SU-DHL-6 (cell line): ENCODE results near the gene SPINK8.

Experiments
- H2AFZ ChIP-seq: fragments of 200-600 bp; sonication (generic); 2 replicates; pipeline ENCODE4 v1.6.1; 2014; ENCODE audit warnings: low read depth, mild to moderate bottlenecking, moderate library complexity, mixed read lengths, antibody characterized with exemption, low read length; ENCODE audit not compliant: severe bottlenecking
- H3F3A ChIP-seq: fragments of 200-600 bp; shearing (Covaris generic); 2 replicates; pipeline ENCODE4 v1.6.0; 2016; ENCODE audit warnings: antibody characterized with exemption, mild to moderate bottlenecking; ENCODE audit not compliant: insufficient read depth
- H3K27ac ChIP-seq: fragments of 200-600 bp; sonication (generic); 2 replicates; pipeline ENCODE4 v1.5.1; 2016; ENCODE audit warnings: low read depth, mild to moderate bottlenecking, low read length, moderate library complexity, mixed read lengths
- H3K27me3 ChIP-seq: fragments of 200-600 bp; sonication (generic), shearing (Covaris generic); 2 replicates; pipeline ENCODE4 v1.6.0; 2014; ENCODE audit warnings: mild to moderate bottlenecking, low read length
- H3K36me3 ChIP-seq: fragments of 200-600 bp; sonication (generic); 2 replicates; pipeline ENCODE4 v1.6.1; 2014; ENCODE audit warnings: mild to moderate bottlenecking, low read length, mixed read lengths
- H3K4me2 ChIP-seq: fragments of 300-600, 200-600 bp; shearing (Covaris generic), sonication (generic); 2 replicates; pipeline ENCODE4 v1.6.0; 2014; ENCODE audit warnings: low read length, low read depth, mild to moderate bottlenecking; ENCODE audit not compliant: poor library complexity, severe bottlenecking
- H3K4me3 ChIP-seq: fragments of 200-600 bp; sonication (generic); 2 replicates; pipeline ENCODE4 v1.5.1; 2014; ENCODE audit warnings: antibody characterized with exemption, low read length, mild to moderate bottlenecking, mixed read lengths; ENCODE audit not compliant: insufficient read depth, poor library complexity, severe bottlenecking
- H3K79me2 ChIP-seq: fragments of 200-600 bp; sonication (generic); 2 replicates; pipeline ENCODE4 v1.6.1; 2014; ENCODE audit warnings: mild to moderate bottlenecking, low read length, moderate library complexity; ENCODE audit not compliant: insufficient read depth
- H3K9ac ChIP-seq: fragments of 200-600 bp; sonication (generic); 2 replicates; pipeline ENCODE4 v1.7.0; 2014; ENCODE audit warnings: mild to moderate bottlenecking, low read length
- H3K9me2 ChIP-seq: fragments of 200-600 bp; sonication (generic); replicated peaks from 2 replicates; pipeline ENCODE4 v1.6.1; 2014; ENCODE audit warnings: low read length; ENCODE audit not compliant: insufficient read depth
- H3K9me3 ChIP-seq: fragments of 200-600 bp; sonication (generic); 2 replicates; pipeline ENCODE4 v1.6.1; 2014; ENCODE audit warnings: low read length, mixed read lengths; ENCODE audit not compliant: insufficient read depth
- H4K20me1 ChIP-seq: fragments of 200-600 bp; sonication (generic); 2 replicates; pipeline ENCODE4 v1.6.1; 2014; ENCODE audit warnings: low read depth, mild to moderate bottlenecking, antibody characterized with exemption, low read length, moderate library complexity, mixed read lengths
- EZH2phosphoT487 ChIP-seq: fragments of 200-600 bp; sonication (generic), shearing (Covaris generic); conservative IDR thresholded peaks from 2 replicates; pipeline ENCODE4 v1.6.1; 2018; ENCODE audit warnings: mild to moderate bottlenecking, antibody characterized with exemption, low read length, moderate library complexity, mixed read lengths
- TF ChIP-seq, protein P1 (sequence below): fragments of 200-600 bp; sonication (generic); IDR thresholded peaks from one replicate; pipeline ENCODE4 v1.5.1; 2017; ENCODE audit warnings: antibody characterized with exemption, mild to moderate bottlenecking, low read length, moderate library complexity; ENCODE audit not compliant: insufficient read depth, poor library complexity, severe bottlenecking

Gene SPINK8

DNA sequence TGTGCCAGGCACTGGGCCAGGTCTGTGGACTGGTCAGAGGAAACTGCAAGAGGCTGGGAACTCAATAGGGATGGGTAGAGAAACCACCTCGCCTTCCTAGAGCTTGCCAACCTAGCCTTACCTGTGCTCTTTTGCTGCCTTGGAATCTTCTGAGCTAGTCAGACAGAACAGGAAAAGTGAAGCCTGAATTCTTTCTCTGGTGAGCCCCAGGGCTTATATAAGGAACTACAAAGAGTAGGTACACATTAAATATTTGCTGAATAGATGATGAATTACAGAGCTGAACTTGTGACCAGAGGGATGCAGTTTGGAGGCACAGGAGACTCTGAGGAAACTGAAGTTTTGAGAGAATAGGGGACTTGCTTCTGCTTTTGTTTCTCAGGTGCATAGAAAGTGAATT, 23.0 kb upstream of the SPINK8 start:
- Histone ChIP-seq H3F3A (no peaks in the 10 kb centered on the region), H3K9me3 (peaks cover 19% of the 10 kb centered on the region; the same call in 1 of the 2 replicates), H3K4me3 (no peak overlapping the region), H3K4me2 (no peak overlapping the region), H3K27ac (no peak overlapping the region), H3K9me2 (no peaks in the 10 kb centered on the region), H3K9ac (no peak overlapping the region), H3K79me2 (no peaks in the 10 kb centered on the region), H3K36me3 (peaks cover 4% of the 10 kb centered on the region; the same call in 1 of the 2 replicates), H4K20me1 (no peaks in the 10 kb centered on the region), H3K27me3 (0 out of 2 replicates have a peak, but pooled peaks cover 3% of the 10 kb centered on the region), H2AFZ (no peak overlapping the region)
- TF ChIP-seq, protein P1, sequence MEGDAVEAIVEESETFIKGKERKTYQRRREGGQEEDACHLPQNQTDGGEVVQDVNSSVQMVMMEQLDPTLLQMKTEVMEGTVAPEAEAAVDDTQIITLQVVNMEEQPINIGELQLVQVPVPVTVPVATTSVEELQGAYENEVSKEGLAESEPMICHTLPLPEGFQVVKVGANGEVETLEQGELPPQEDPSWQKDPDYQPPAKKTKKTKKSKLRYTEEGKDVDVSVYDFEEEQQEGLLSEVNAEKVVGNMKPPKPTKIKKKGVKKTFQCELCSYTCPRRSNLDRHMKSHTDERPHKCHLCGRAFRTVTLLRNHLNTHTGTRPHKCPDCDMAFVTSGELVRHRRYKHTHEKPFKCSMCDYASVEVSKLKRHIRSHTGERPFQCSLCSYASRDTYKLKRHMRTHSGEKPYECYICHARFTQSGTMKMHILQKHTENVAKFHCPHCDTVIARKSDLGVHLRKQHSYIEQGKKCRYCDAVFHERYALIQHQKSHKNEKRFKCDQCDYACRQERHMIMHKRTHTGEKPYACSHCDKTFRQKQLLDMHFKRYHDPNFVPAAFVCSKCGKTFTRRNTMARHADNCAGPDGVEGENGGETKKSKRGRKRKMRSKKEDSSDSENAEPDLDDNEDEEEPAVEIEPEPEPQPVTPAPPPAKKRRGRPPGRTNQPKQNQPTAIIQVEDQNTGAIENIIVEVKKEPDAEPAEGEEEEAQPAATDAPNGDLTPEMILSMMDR: no peak
- no peak for TF ChIP-seq EZH2phosphoT487

DNA sequence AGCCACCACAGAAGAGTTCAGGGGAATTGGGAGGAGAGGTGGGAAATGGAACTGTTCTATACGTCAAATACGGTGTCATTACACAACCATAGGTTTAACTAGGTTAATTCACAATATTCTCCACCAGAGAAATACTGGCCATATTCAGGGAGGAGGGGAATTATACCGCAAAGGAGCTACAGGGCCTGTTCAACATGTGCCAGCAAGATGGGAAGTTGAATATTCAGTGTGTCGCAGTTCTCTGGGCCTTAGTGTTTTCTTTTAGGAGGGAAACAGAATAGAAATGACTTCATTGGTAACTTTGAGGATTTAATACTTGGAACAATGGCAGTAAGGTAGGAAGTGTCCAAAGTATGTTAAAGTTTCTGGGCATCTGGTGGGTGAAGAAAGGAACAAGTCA, 20.5 kb upstream of the SPINK8 start:
- no peak overlapping the region for H2AFZ ChIP-seq
- no peak overlapping the region for H3K27ac ChIP-seq
- no peaks in the 10 kb centered on the region for H3K79me2 ChIP-seq
- no peaks in the 10 kb centered on the region for H3K36me3 ChIP-seq
- TF ChIP-seq, protein P1: no peak
- no peaks in the 10 kb centered on the region for H3F3A ChIP-seq
- no peaks in the 10 kb centered on the region for H4K20me1 ChIP-seq
- H3K9me3 ChIP-seq: peaks cover 19% of the 10 kb centered on the region; the same call in 1 of the 2 replicates
- H3K9me2 ChIP-seq: no peaks in the 10 kb centered on the region
- H3K4me3 ChIP-seq: no peak overlapping the region
- H3K9ac ChIP-seq: no peak overlapping the region
- H3K4me2 ChIP-seq: no peak overlapping the region
- H3K27me3 ChIP-seq: no peaks in the 10 kb centered on the region

DNA sequence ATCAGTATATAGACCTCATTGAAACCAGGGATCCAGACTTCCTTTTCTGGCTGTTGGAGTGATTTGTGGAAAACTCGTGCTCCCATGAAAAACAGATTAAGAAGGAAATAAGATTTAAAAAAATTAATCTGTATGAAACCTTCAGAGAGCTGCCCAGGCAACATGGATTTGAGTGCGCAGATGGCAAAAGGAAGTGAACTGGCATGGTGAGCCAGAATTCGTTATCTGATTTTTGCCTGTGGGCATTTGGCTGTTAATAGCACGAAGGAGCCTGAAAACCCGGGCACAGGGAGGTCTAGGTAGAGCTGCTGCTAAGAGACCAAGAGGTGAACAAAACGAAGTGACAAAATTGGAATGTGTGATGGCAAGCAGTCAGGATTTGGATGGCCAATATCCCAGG, 19.1 kb upstream of the SPINK8 start:
- no peaks in the 10 kb centered on the region for H3K36me3 ChIP-seq
- no peak overlapping the region for H3K27ac ChIP-seq
- no peak for TF ChIP-seq EZH2phosphoT487
- TF ChIP-seq, protein P1: no peak

More for the DNA sequence above, 19.1 kb upstream of the SPINK8 start:
- Histone ChIP-seq H3K79me2 (no peaks in the 10 kb centered on the region), H3K4me3 (no peak overlapping the region), H2AFZ (no peak overlapping the region), H3K27me3 (no peaks in the 10 kb centered on the region), H3K9me3 (peaks cover 8% of the 10 kb centered on the region; the same call in 1 of the 2 replicates), H3K9ac (no peak overlapping the region), H4K20me1 (no peaks in the 10 kb centered on the region), H3F3A (no peaks in the 10 kb centered on the region), H3K4me2 (no peak overlapping the region), H3K9me2 (no peaks in the 10 kb centered on the region)
